Vagina (tissue), 2 donors: ENCODE data around the gene TOX2.

Experiments
- POLR2A ChIP-seq, 2 donors: fragments of 450-650 bp; IDR thresholded peaks; one replicate each; pipeline ENCODE4 v1.6.1; 2017; ENCODE audit warnings: antibody characterized with exemption in 2 of 2, mild to moderate bottlenecking in 2 of 2, moderate library complexity in 2 of 2
- TF ChIP-seq, protein P1 (sequence below), 3 experiments: fragments of 450-650 bp in 2 of 3; fragments of 200-600 bp in 1 of 3; sonication (generic) in 1 of 3; IDR thresholded peaks; one replicate each; pipeline ENCODE4 v1.5.1; 2017 to 2019; ENCODE audit warnings: antibody characterized with exemption in 3 of 3, mild to moderate bottlenecking in 2 of 3, moderate library complexity in 2 of 3

DNA sequence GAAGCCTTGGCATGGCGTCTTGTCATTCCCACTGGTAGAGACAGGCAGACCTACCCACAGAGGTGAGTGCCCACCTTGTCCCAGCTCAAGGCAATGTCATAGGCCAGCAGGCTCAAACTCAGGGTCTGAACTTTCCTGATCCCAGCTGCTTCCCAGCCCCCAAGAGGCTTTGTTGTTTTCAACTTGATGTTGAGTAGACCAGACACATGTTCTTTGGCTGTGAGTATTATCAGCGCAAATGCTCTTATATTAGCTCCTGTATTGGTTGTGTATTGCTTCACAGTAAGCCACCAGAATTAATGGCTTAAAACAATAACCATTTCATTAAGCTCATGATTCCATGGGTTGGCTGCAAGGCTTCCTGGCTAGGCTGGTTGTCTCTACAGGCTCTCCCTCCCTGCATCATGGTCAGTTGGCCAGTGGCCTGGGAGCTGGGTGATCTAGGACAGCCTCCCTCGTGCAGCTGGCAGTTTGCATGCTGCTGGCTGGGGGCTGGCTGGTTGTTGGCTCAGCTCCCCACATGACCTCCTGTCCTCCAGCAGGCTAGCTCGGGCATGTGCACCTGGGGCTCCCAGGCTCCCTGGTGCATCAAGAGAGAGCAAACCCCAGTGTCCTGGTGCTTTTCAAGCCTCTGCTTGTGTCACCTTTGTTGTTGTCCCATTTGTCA, 21.6 kb downstream of the TOX2 start:
- TF ChIP-seq, protein P1, sequence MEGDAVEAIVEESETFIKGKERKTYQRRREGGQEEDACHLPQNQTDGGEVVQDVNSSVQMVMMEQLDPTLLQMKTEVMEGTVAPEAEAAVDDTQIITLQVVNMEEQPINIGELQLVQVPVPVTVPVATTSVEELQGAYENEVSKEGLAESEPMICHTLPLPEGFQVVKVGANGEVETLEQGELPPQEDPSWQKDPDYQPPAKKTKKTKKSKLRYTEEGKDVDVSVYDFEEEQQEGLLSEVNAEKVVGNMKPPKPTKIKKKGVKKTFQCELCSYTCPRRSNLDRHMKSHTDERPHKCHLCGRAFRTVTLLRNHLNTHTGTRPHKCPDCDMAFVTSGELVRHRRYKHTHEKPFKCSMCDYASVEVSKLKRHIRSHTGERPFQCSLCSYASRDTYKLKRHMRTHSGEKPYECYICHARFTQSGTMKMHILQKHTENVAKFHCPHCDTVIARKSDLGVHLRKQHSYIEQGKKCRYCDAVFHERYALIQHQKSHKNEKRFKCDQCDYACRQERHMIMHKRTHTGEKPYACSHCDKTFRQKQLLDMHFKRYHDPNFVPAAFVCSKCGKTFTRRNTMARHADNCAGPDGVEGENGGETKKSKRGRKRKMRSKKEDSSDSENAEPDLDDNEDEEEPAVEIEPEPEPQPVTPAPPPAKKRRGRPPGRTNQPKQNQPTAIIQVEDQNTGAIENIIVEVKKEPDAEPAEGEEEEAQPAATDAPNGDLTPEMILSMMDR (IDR thresholded peaks at IDR 0.05), result no peak
- TF ChIP-seq POLR2A (IDR thresholded peaks at IDR 0.05), result no peak
